ENCODE results near the gene SHISA7. TPM values are rescaled to one million over a fixed set of nuclear protein-coding genes. Genes with fewer than 3 reads are reported as not detected.
"Not testable (repeated sequence)": the region's sequence is repeated elsewhere in the genome, so short reads cannot be mapped to it uniquely, and the experiment has no call there.

The SHISA7 gene
- total RNA-seq, 4 donors from 2014 or later, result not detected

- Histone ChIP-seq H3K4me1 (no peaks in the 10 kb centered on the region), H3K27ac (no peak overlapping the region), H3K4me3 (no peak overlapping the region), H3K36me3 (no peaks in the 10 kb centered on the region), H3K27me3 (peaks cover 0 to 76% (median 7%) of the 10 kb centered on the region in 4 donors), H3K9me3 (no peaks in the 10 kb centered on the region)
- DNase-seq, result no peak
- intact Hi-C loops (cut with DNase I), result no loop called here
- no peak for TF ChIP-seq CTCF (IDR thresholded peaks at IDR 0.05)
- TF ChIP-seq POLR2A (IDR thresholded peaks at IDR 0.05), result no peak
- WGBS, 2 donors, result 86 to 100% methylated on average over 1 of the region's 1 CpG
These were observed 11.9 kb downstream of the SHISA7 start for GRCh38 chr19:55431183-55431582.

GRCh38 chr19:55426042-55426441 is 17.1 kb downstream of the SHISA7 start:
- intact Hi-C loops (cut with DNase I), result no loop called here

GRCh38 chr19:55424518-55424917 is 18.6 kb downstream of the SHISA7 start:
- H3K4me3 ChIP-seq, result no peak overlapping the region
- H3K36me3 ChIP-seq, result no peaks in the 10 kb centered on the region
- peaks cover 0 to 9% (median 0%) of the 10 kb centered on the region in 3 donors for H3K4me1 ChIP-seq
- DNase-seq, result no peak
- no peak overlapping the region for H3K27ac ChIP-seq
- peaks cover 0 to 63% (median 0%) of the 10 kb centered on the region in 4 donors for H3K27me3 ChIP-seq
- no peak for TF ChIP-seq POLR2A (IDR thresholded peaks at IDR 0.05)
- no peak for TF ChIP-seq CTCF (IDR thresholded peaks at IDR 0.05)
- intact Hi-C loops (cut with DNase I), result no loop called here
- WGBS, 2 donors, result 80% methylated on average over 2 to 3 of the region's 3 CpGs
- no peaks in the 10 kb centered on the region for H3K9me3 ChIP-seq

More at GRCh38 chr19:55426042-55426441, 17.1 kb downstream of the SHISA7 start:
- H3K9me3 ChIP-seq, result no peaks in the 10 kb centered on the region
- TF ChIP-seq POLR2A (IDR thresholded peaks at IDR 0.05) (no peak), CTCF (IDR thresholded peaks at IDR 0.05) (no peak)
- peaks cover 0 to 9% (median 0%) of the 10 kb centered on the region in 3 donors for H3K4me1 ChIP-seq
- WGBS, 2 donors, result 56 to 61% methylated on average over 2 of the region's 2 CpGs
- peaks cover 0 to 70% (median 0%) of the 10 kb centered on the region in 4 donors for H3K27me3 ChIP-seq
- H3K36me3 ChIP-seq, result no peaks in the 10 kb centered on the region
- no peak overlapping the region for H3K4me3 ChIP-seq
- no peak overlapping the region for H3K27ac ChIP-seq
- no peak for DNase-seq

GRCh38 chr19:55423225-55424005 is 19.7 kb downstream of the SHISA7 start:
- intact Hi-C loops (cut with DNase I), result no loop called here
- TF ChIP-seq CTCF (IDR thresholded peaks at IDR 0.05), result no peak
- TF ChIP-seq POLR2A (IDR thresholded peaks at IDR 0.05), result no peak
- Histone ChIP-seq H3K4me1 (peaks cover 0 to 10% (median 0%) of the 10 kb centered on the region in 3 donors), H3K36me3 (no peaks in the 10 kb centered on the region), H3K4me3 (no peak overlapping the region), H3K27me3 (peaks cover 0 to 61% (median 0%) of the 10 kb centered on the region in 4 donors), H3K27ac (no peak overlapping the region), H3K9me3 (no peaks in the 10 kb centered on the region)
- DNase-seq, result no peak
- WGBS, 2 donors, result 44 to 46% methylated on average over 11 to 13 of the region's 13 CpGs

GRCh38 chr19:55421281-55421680 is 21.8 kb downstream of the SHISA7 start:
- DNase-seq; H3K36me3 ChIP-seq; H3K27ac ChIP-seq; H3K9me3 ChIP-seq; H3K4me3 ChIP-seq; intact Hi-C loops (cut with DNase I): not testable (repeated sequence)
- 50 to 58% methylated on average over 2 to 4 of the region's 4 CpGs for WGBS, 2 donors
- peaks cover 0 to 13% (median 0%) of the 10 kb centered on the region in 3 donors for H3K4me1 ChIP-seq
- peaks cover 0 to 58% (median 0%) of the 10 kb centered on the region in 4 donors for H3K27me3 ChIP-seq

Data from esophagus squamous epithelium (tissue), 5 donors.